Ecto neural progenitor cell (in vitro differentiated cells): ENCODE data around the gene WFDC2.

ENCODE experiments used
- DNase-seq: peaks from one replicate; pipeline ENCODE4 v3.0.0-alpha.2; 2018; ENCODE audit warnings: low spot score

The WFDC2 gene

GRCh38 chr20:45469336-45470261 is at the start of gene WFDC2:
TSS of gene WFDC2 (plus strand) at chr20:45469753. CDS start at chr20:45469782, 29 bp downstream.
- peak; percentile 74 for DNase-seq

- peak; percentile 13 for DNase-seq
These were observed 49.4 kb upstream of the WFDC2 start for GRCh38 chr20:45420125-45420524.

- DNase-seq: no peak
These were observed 45.9 kb upstream of the WFDC2 start for GRCh38 chr20:45423700-45424099.

- DNase-seq: no peak
These were observed 44.0 kb upstream of the WFDC2 start for GRCh38 chr20:45425561-45425960.

- no peak for DNase-seq
These were observed 43.1 kb upstream of the WFDC2 start for GRCh38 chr20:45426320-45427016.

- no peak for DNase-seq
These were observed 42.1 kb upstream of the WFDC2 start for GRCh38 chr20:45427236-45428149.

GRCh38 chr20:45429618-45430017 is 39.9 kb upstream of the WFDC2 start:
- no peak for DNase-seq

- DNase-seq: no peak
These were observed 37.3 kb upstream of the WFDC2 start for GRCh38 chr20:45432294-45432693.

GRCh38 chr20:45433316-45433715 is 36.2 kb upstream of the WFDC2 start:
- DNase-seq: no peak

GRCh38 chr20:45433976-45434375 is 35.6 kb upstream of the WFDC2 start:
- no peak for DNase-seq

GRCh38 chr20:45436732-45437485 is 32.6 kb upstream of the WFDC2 start:
- peak; percentile 90 for DNase-seq

- no peak for DNase-seq
These were observed 29.1 kb upstream of the WFDC2 start for GRCh38 chr20:45440424-45440823.

GRCh38 chr20:45440891-45441685 is 28.5 kb upstream of the WFDC2 start:
- no peak for DNase-seq

- no peak for DNase-seq
These were observed 27.8 kb upstream of the WFDC2 start for GRCh38 chr20:45441746-45442145.

- DNase-seq: no peak
These were observed 25.5 kb upstream of the WFDC2 start for GRCh38 chr20:45444050-45444449.

GRCh38 chr20:45445805-45446562 is 23.6 kb upstream of the WFDC2 start:
- DNase-seq: peak; percentile 65

- DNase-seq: no peak
These were observed 21.3 kb upstream of the WFDC2 start for GRCh38 chr20:45448270-45448669.

- DNase-seq: no peak
These were observed 20.0 kb upstream of the WFDC2 start for GRCh38 chr20:45449528-45449927.

GRCh38 chr20:45450097-45450818 is 19.3 kb upstream of the WFDC2 start:
- DNase-seq: no peak
